HepG2 (cell line): ENCODE data around the gene SUB1. TPM values are rescaled to one million over a fixed set of nuclear protein-coding genes. Genes with fewer than 3 reads are reported as not detected.
A peak's percentile ranks its signal among the peaks of the same experiment; 100 is the strongest.

Experiments used
- ATAC-seq: fragments of 200-7000 bp; cut with Tn5 transposase; 3 replicates; pipeline ENCODE4 v1.9.1; 2020; ENCODE audit warnings: mild to moderate bottlenecking, moderate library complexity
- BruUV-seq: library from RNA; stranded (reverse); fragments of 400-500 nt; replicated peaks from 2 replicates; lab custom pipeline; 2021; lab: Mats Ljungman, UMichigan
- CTCF ChIA-PET: fragments of 300-600 bp; formaldehyde crosslinking; extraction: SDS; loops from one replicate; lab custom pipeline; 2021; ENCODE audit warnings: low total read pairs, inconsistent platforms, low intra/inter-chr PET ratio; lab: Yijun Ruan, JAX
- POLR2A ChIA-PET: fragments of 350-600 bp; sonication (Branson Sonifier 250); formaldehyde crosslinking; loops from one replicate; lab custom pipeline; 2020; ENCODE audit warnings: antibody characterized with exemption, inconsistent platforms; lab: Yijun Ruan, JAX
- DNase-seq: peaks from one replicate; pipeline ENCODE4 v3.0.0-alpha.2; 2015; ENCODE audit warnings: low spot score
- FAIRE-seq: peaks from 3 replicates; lab custom pipeline; 2011; peaks lifted over from hg19 to GRCh38; lab: Jason Lieb, UNC
- H2AFZ ChIP-seq: one replicate; pipeline ENCODE4 v1.6.1; 2011; ENCODE audit warnings: low read length, inconsistent platforms
- H3K27ac ChIP-seq: fragments of 300-600 bp; 3 replicates; pipeline ENCODE4 v1.8.0; 2011; ENCODE audit warnings: mixed run types, mild to moderate bottlenecking, mixed read lengths, low read length, inconsistent platforms; ENCODE audit not compliant: insufficient read depth; ENCODE audit errors: extremely low read length
- H3K27me3 ChIP-seq, 2 experiments: fragments of 200-600 bp in 1 of 2; 2 replicates in 1 of 2; 3 replicates in 1 of 2; pipeline versions ENCODE4 v1.6.0 to v1.8.0; 2011; ENCODE audit warnings: low read length in 2 of 2, mild to moderate bottlenecking in 2 of 2, moderate library complexity in 2 of 2, inconsistent platforms in 1 of 2; ENCODE audit not compliant: insufficient read depth in 2 of 2, control insufficient read depth in 1 of 2
- H3K36me3 ChIP-seq, 2 experiments: fragments of 200-600 bp in 1 of 2; replicated peaks in 1 of 2; 2 replicates in 1 of 2; 3 replicates in 1 of 2; pipeline versions ENCODE4 v1.5.1 to v1.8.0; 2011; ENCODE audit warnings: low read length in 2 of 2, inconsistent platforms in 1 of 2; ENCODE audit not compliant: insufficient read depth in 2 of 2, control insufficient read depth in 1 of 2
- H3K4me1 ChIP-seq: 2 replicates; pipeline ENCODE4 v1.5.1; 2012; ENCODE audit warnings: low read length, inconsistent platforms; ENCODE audit not compliant: insufficient read depth
- H3K4me2 ChIP-seq: 2 replicates; pipeline ENCODE4 v1.6.0; 2011; ENCODE audit warnings: low read depth, low read length, inconsistent platforms
- H3K4me3 ChIP-seq, 3 experiments: fragments of 200-600 bp in 1 of 3; sonication (generic), shearing (Covaris generic) in 1 of 3; replicated peaks in 1 of 3; 2 replicates each; pipeline ENCODE4 v1.5.1; 2011 to 2016; ENCODE audit warnings: low read length in 3 of 3, inconsistent platforms in 2 of 3, low read depth in 2 of 3, mild to moderate bottlenecking in 2 of 3, control low read depth in 1 of 3, mixed read lengths in 1 of 3; ENCODE audit not compliant: insufficient read depth in 1 of 3
- H3K79me2 ChIP-seq: one replicate; pipeline ENCODE4 v1.6.1; 2011; ENCODE audit warnings: low read length, inconsistent platforms; ENCODE audit not compliant: insufficient read depth
- H3K9ac ChIP-seq: 2 replicates; pipeline ENCODE4 v1.6.0; 2011; ENCODE audit warnings: mild to moderate bottlenecking, low read depth, low read length, inconsistent platforms; ENCODE audit not compliant: insufficient read depth
- H3K9me3 ChIP-seq: 2 replicates; pipeline ENCODE4 v1.5.1; 2012; ENCODE audit warnings: mild to moderate bottlenecking, low read length
- H4K20me1 ChIP-seq: 2 replicates; pipeline ENCODE4 v1.6.0; 2011; ENCODE audit warnings: inconsistent platforms, mild to moderate bottlenecking, low read length, moderate library complexity; ENCODE audit not compliant: insufficient read depth
- AGO2 ChIP-seq: fragments of 200-400 bp; formaldehyde crosslinking; optimal IDR thresholded peaks from 2 replicates; pipeline ENCODE3; 2017; ENCODE audit warnings: mild to moderate bottlenecking, low read depth, low read length, moderate library complexity
- ASH2L ChIP-seq: fragments of 300-600, 200-600 bp; sonication (generic); IDR thresholded peaks from 2 replicates; pipeline ENCODE4 v1.7.0; 2017; ENCODE audit warnings: low read depth, mild to moderate bottlenecking, moderate library complexity, mixed read lengths, low read length; ENCODE audit not compliant: insufficient read length
- HMGA1 ChIP-seq: sonication (generic); formaldehyde crosslinking; conservative IDR thresholded peaks from 2 replicates; pipeline ENCODE4 v1.4.0; 2020; ENCODE audit warnings: missing genetic modification reagents
- HNRNPH1 ChIP-seq: fragments of 200-400 bp; formaldehyde crosslinking; optimal IDR thresholded peaks from 2 replicates; pipeline ENCODE3; 2017; ENCODE audit warnings: mild to moderate bottlenecking, low read depth, low read length
- HOXA5 ChIP-seq: sonication (generic); formaldehyde crosslinking; IDR thresholded peaks from 2 replicates; pipeline ENCODE4 v1.4.0; 2020; ENCODE audit warnings: missing genetic modification reagents
- MAFK ChIP-seq, 2 experiments: IDR thresholded peaks in 1 of 2; conservative IDR thresholded peaks in 1 of 2; 2 replicates each; pipeline ENCODE4 v1.6.1; 2011; ENCODE audit warnings: improper control_type of control experiment in 2 of 2, low read length in 2 of 2
- MBD4 ChIP-seq: IDR thresholded peaks from 2 replicates; pipeline ENCODE4 v1.6.1; 2012; ENCODE audit warnings: low read length, inconsistent platforms, borderline replicate concordance
- NCOA1 ChIP-seq: sonication (generic); formaldehyde crosslinking; IDR thresholded peaks from 2 replicates; pipeline ENCODE4 v1.9.0; 2021; ENCODE audit warnings: missing genetic modification reagents
- NFE2L1 ChIP-seq: sonication (generic); formaldehyde crosslinking; IDR thresholded peaks from 2 replicates; pipeline ENCODE4 v1.4.0; 2020; ENCODE audit warnings: missing genetic modification reagents, mild to moderate bottlenecking, borderline replicate concordance
- PAX8 ChIP-seq: sonication (generic); formaldehyde crosslinking; IDR thresholded peaks from 2 replicates; pipeline ENCODE4 v1.8.0; 2022; ENCODE audit warnings: mild to moderate bottlenecking, missing genetic modification reagents, borderline replicate concordance
- SAP130 ChIP-seq: IDR thresholded peaks from 2 replicates; pipeline ENCODE4 v1.6.1; 2016; ENCODE audit warnings: low read depth
- SOX13 ChIP-seq, 3 experiments: fragments of 450-650 bp in 1 of 3; sonication (generic) in 1 of 3; formaldehyde crosslinking in 1 of 3; IDR thresholded peaks in 2 of 3; conservative IDR thresholded peaks in 1 of 3; 2 replicates each; pipeline versions ENCODE4 v1.5.0 to v1.6.1; 2016 to 2020; ENCODE audit warnings: antibody characterized with exemption in 1 of 3, mild to moderate bottlenecking in 1 of 3, missing compliant biosample characterization in 1 of 3, missing genetic modification reagents in 1 of 3, moderate library complexity in 1 of 3
- ZFAT ChIP-seq: sonication (generic); formaldehyde crosslinking; conservative IDR thresholded peaks from 2 replicates; pipeline ENCODE4 v1.8.1; 2023; ENCODE audit warnings: missing genetic modification reagents, inconsistent platforms
- ZFY ChIP-seq: sonication (generic); formaldehyde crosslinking; IDR thresholded peaks from 2 replicates; pipeline ENCODE4 v1.4.0; 2020; ENCODE audit warnings: missing genetic modification reagents
- ZMYM4 ChIP-seq: sonication (generic); formaldehyde crosslinking; IDR thresholded peaks from 2 replicates; pipeline ENCODE4 v1.8.1; 2023; ENCODE audit warnings: mild to moderate bottlenecking, missing genetic modification reagents
- ZNF460 ChIP-seq: sonication (generic); formaldehyde crosslinking; IDR thresholded peaks from 2 replicates; pipeline ENCODE4 v1.5.1; 2020; ENCODE audit warnings: missing genetic modification reagents, mild to moderate bottlenecking, borderline replicate concordance
- ZNF720 ChIP-seq: sonication (generic); formaldehyde crosslinking; IDR thresholded peaks from 2 replicates; pipeline ENCODE4 v1.4.0; 2020; ENCODE audit warnings: missing genetic modification reagents
- ZNF746 ChIP-seq: sonication (generic); formaldehyde crosslinking; IDR thresholded peaks from 2 replicates; pipeline ENCODE4 v1.8.0; 2022; ENCODE audit warnings: mild to moderate bottlenecking, missing genetic modification reagents
- ZNF75D ChIP-seq: sonication (generic); formaldehyde crosslinking; IDR thresholded peaks from 2 replicates; pipeline ENCODE4 v1.8.1; 2023; ENCODE audit warnings: missing genetic modification reagents, mild to moderate bottlenecking, borderline replicate concordance
- ZNF772 ChIP-seq: sonication (generic); formaldehyde crosslinking; IDR thresholded peaks from 2 replicates; pipeline ENCODE4 v1.5.0; 2020; ENCODE audit warnings: mild to moderate bottlenecking, missing genetic modification reagents
- WGBS: methylation state at CpG from one replicate; pipeline ENCODE4 v1.1.6; 2017; ENCODE audit warnings: low lambda C conversion rate; 5-methylcytosine and 5-hydroxymethylcytosine counted together
- in situ Hi-C: cut with HindIII; loops from 2 replicates; pipeline ENCODE4 v1.10.0; 2017; ENCODE audit warnings: low pct_unique_long_range_greater_than_20kb; ENCODE audit not compliant: extremely low pct_ligation_motif_present
- intact Hi-C: fragments of 100-400 bp; cut with micrococcal nuclease; formaldehyde crosslinking; loops from one replicate; pipeline ENCODE4 v1.10.0; 2022; ENCODE audit not compliant: unreplicated experiment
- polyA plus RNA-seq, 8 experiments: library from polyadenylated mRNA; depleted of rRNA in 3 of 8; stranded (reverse) in 7 of 8; unstranded in 1 of 8; fragments of >200 nt; fragmentation: Illumina TruSeq in 4 of 8; extraction: Trizol in 4 of 8; gene quantifications; 2 replicates each; pipeline versions ENCODE4 v1.2.1 to v1.2.3, GENCODE V29; 2011 to 2016; ENCODE audit warnings: low read depth in 4 of 8, missing spikeins in 1 of 8, mixed read lengths in 1 of 8; ENCODE audit not compliant: insufficient read depth in 1 of 8
- total RNA-seq, 5 experiments: library from RNA; depleted of rRNA; stranded (reverse); fragments of >200 nt; fragmentation: Illumina TruSeq; extraction: Trizol; gene quantifications; 2 replicates each; pipeline ENCODE4 v1.2.3, GENCODE V29; 2016; ENCODE audit warnings: low read depth in 1 of 5
- TF ChIP-seq, protein P1 (sequence below): sonication (generic); formaldehyde crosslinking; IDR thresholded peaks from 2 replicates; pipeline ENCODE4; 2020; ENCODE audit warnings: missing genetic modification reagents, mild to moderate bottlenecking, borderline replicate concordance
- TF ChIP-seq, protein P2 (sequence below): sonication (generic); formaldehyde crosslinking; IDR thresholded peaks from 2 replicates; pipeline ENCODE4 v1.4.0; 2020; ENCODE audit warnings: missing genetic modification reagents

Gene SUB1
- total and polyA plus RNA-seq, 2 of the 13 experiments (the other 11 are each of a cell fraction or from before 2014, with no cell fraction given): 182 to 693 TPM

DNA sequence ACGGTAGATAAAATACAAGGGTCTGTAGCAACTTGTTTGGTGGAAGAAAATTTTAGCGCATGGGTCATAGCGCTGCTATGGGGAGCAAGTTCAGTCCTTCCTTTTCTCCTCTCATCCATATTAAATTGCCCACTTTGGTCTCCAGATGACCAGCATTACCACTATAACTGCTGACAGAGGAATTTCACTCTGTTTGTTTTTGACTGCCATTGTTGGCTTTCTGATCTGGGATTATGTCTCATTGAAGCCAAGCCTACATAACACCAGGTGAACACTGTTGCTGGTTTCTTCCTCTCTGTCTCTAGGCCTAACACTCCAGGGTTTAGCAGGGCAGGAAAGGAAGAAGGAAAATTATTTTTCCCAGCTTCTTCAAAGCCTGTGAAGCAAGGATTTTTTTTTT is 6.6 kb upstream of the SUB1 start:
- no TSS peak for BruUV-seq
- WGBS: 93% methylated on average over 3 of the region's 3 CpGs
- peak overlapping the region; percentile 19 for H3K27ac ChIP-seq
- no peaks in the 10 kb centered on the region for H3K27me3 ChIP-seq
- in situ Hi-C loops (no loop called here), intact Hi-C loops (no loop called here)
- FAIRE-seq (no peak), DNase-seq (peak; percentile 50), ATAC-seq (no peak)
- no peaks in the 10 kb centered on the region for H3K9me3 ChIP-seq
- no peaks in the 10 kb centered on the region for H3K36me3 ChIP-seq
- POLR2A ChIA-PET: interaction anchor here (1.9 kb wide), 1 partner anchor 47 kb away, joined by 5 read pairs; no protein-coding TSS in a partner anchor
- H3K4me2 ChIP-seq: no peak overlapping the region; the same call in 1 of the 2 replicates
- H3K4me3 ChIP-seq: no peak overlapping the region
- no peak overlapping the region for H2AFZ ChIP-seq
- no peak overlapping the region for H3K9ac ChIP-seq
- CTCF ChIA-PET: no interaction called here
- H3K79me2 ChIP-seq: no peaks in the 10 kb centered on the region
- H3K4me1 ChIP-seq: peaks cover 98% of the 10 kb centered on the region
- no peaks in the 10 kb centered on the region for H4K20me1 ChIP-seq
- TF ChIP-seq MBD4 (no peak), HOXA5 (CRISPR knock-in tag) (no peak), ASH2L (no peak), HNRNPH1 (no peak), ZNF460 (no peak), PAX8 (CRISPR knock-in tag) (no peak), ZMYM4 (CRISPR knock-in tag) (no peak), SOX13 (IDR thresholded peaks at IDR 0.05) (no peak), SOX13 (CRISPR knock-in tag; conservative IDR thresholded peaks at IDR 0.05 in 1 of 2, IDR thresholded peaks at IDR 0.05 in 1 of 2) (peak in 1 of 2 experiments; percentile 43; a peak in 1 of 4 replicates), ZNF720 (CRISPR knock-in tag) (no peak), NCOA1 (CRISPR knock-in tag) (no peak), ZFY (CRISPR knock-in tag) (no peak), ZNF772 (CRISPR knock-in tag) (no peak), ZNF75D (CRISPR knock-in tag) (no peak), HMGA1 (CRISPR knock-in tag) (no peak), ZNF746 (CRISPR knock-in tag) (no peak), MAFK (conservative IDR thresholded peaks at IDR 0.05 in 1 of 2, IDR thresholded peaks at IDR 0.05 in 1 of 2; ENCODE audit: low read length in 2 of 2) (peak; percentile 89 to 90), SAP130 (CRISPR knock-in tag) (0 out of 2 replicates have a peak, but pooled peaks have one; percentile 20), AGO2 (no peak), ZFAT (CRISPR knock-in tag) (no peak), NFE2L1 (no peak)
- TF ChIP-seq, protein P1, sequence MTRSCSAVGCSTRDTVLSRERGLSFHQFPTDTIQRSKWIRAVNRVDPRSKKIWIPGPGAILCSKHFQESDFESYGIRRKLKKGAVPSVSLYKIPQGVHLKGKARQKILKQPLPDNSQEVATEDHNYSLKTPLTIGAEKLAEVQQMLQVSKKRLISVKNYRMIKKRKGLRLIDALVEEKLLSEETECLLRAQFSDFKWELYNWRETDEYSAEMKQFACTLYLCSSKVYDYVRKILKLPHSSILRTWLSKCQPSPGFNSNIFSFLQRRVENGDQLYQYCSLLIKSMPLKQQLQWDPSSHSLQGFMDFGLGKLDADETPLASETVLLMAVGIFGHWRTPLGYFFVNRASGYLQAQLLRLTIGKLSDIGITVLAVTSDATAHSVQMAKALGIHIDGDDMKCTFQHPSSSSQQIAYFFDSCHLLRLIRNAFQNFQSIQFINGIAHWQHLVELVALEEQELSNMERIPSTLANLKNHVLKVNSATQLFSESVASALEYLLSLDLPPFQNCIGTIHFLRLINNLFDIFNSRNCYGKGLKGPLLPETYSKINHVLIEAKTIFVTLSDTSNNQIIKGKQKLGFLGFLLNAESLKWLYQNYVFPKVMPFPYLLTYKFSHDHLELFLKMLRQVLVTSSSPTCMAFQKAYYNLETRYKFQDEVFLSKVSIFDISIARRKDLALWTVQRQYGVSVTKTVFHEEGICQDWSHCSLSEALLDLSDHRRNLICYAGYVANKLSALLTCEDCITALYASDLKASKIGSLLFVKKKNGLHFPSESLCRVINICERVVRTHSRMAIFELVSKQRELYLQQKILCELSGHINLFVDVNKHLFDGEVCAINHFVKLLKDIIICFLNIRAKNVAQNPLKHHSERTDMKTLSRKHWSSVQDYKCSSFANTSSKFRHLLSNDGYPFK: no peak
- TF ChIP-seq, protein P2, sequence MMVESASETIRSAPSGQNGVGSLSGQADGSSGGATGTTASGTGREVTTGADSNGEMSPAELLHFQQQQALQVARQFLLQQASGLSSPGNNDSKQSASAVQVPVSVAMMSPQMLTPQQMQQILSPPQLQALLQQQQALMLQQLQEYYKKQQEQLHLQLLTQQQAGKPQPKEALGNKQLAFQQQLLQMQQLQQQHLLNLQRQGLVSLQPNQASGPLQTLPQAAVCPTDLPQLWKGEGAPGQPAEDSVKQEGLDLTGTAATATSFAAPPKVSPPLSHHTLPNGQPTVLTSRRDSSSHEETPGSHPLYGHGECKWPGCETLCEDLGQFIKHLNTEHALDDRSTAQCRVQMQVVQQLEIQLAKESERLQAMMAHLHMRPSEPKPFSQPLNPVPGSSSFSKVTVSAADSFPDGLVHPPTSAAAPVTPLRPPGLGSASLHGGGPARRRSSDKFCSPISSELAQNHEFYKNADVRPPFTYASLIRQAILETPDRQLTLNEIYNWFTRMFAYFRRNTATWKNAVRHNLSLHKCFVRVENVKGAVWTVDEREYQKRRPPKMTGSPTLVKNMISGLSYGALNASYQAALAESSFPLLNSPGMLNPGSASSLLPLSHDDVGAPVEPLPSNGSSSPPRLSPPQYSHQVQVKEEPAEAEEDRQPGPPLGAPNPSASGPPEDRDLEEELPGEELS: no peak
